HG03175 (cell line): ENCODE data around the gene DAB1.

Source experiments
- ATAC-seq: cut with Tn5 transposase; IDR thresholded peaks from one replicate; pipeline ENCODE4 v1.9.1; 2021; ENCODE audit warnings: mild to moderate bottlenecking, moderate library complexity; ENCODE audit not compliant: unreplicated experiment

Gene DAB1

GRCh38 chr1:57132993-57133622 is 290.8 kb downstream of the DAB1 start:
- no peak for ATAC-seq

GRCh38 chr1:57131701-57132394 is 292.0 kb downstream of the DAB1 start:
- no peak for ATAC-seq

GRCh38 chr1:57131257-57131656 is 292.6 kb downstream of the DAB1 start:
- ATAC-seq, result no peak

GRCh38 chr1:57129865-57130264 is 294.0 kb downstream of the DAB1 start:
- ATAC-seq, result no peak

GRCh38 chr1:57127976-57128375 is 295.9 kb downstream of the DAB1 start:
- no peak for ATAC-seq

GRCh38 chr1:57124768-57125446 is 299.0 kb downstream of the DAB1 start:
- ATAC-seq, result peak; percentile 45

- no peak for ATAC-seq
These were observed 299.7 kb downstream of the DAB1 start for GRCh38 chr1:57124170-57124569.

- ATAC-seq, result no peak
These were observed 301.8 kb downstream of the DAB1 start for GRCh38 chr1:57122031-57122430.

- no peak for ATAC-seq
These were observed 304.8 kb downstream of the DAB1 start for GRCh38 chr1:57118948-57119603.

- no peak for ATAC-seq
These were observed 306.1 kb downstream of the DAB1 start for GRCh38 chr1:57117753-57118152.

GRCh38 chr1:57116871-57117270 is 307.0 kb downstream of the DAB1 start:
- ATAC-seq, result no peak

- ATAC-seq, result no peak
These were observed 308.7 kb downstream of the DAB1 start for GRCh38 chr1:57115030-57115614.

- no peak for ATAC-seq
These were observed 311.7 kb downstream of the DAB1 start for GRCh38 chr1:57112148-57112547.

GRCh38 chr1:57111175-57111574 is 312.7 kb downstream of the DAB1 start:
- ATAC-seq, result no peak

- ATAC-seq, result no peak
These were observed 314.0 kb downstream of the DAB1 start for GRCh38 chr1:57109883-57110282.

- no peak for ATAC-seq
These were observed 314.6 kb downstream of the DAB1 start for GRCh38 chr1:57109247-57109646.

- no peak for ATAC-seq
These were observed 317.6 kb downstream of the DAB1 start for GRCh38 chr1:57106296-57106695.

- no peak for ATAC-seq
These were observed 321.1 kb downstream of the DAB1 start for GRCh38 chr1:57102561-57103326.

- no peak for ATAC-seq
These were observed 322.7 kb downstream of the DAB1 start for GRCh38 chr1:57101209-57101608.

- no peak for ATAC-seq
These were observed 329.1 kb downstream of the DAB1 start for GRCh38 chr1:57094749-57095148.

- no peak for ATAC-seq
These were observed 330.7 kb downstream of the DAB1 start for GRCh38 chr1:57093122-57093521.
